GM12801 (cell line): ENCODE measurements around the gene DCAF16.

Experiments used
- CTCF ChIP-seq: IDR thresholded peaks from one replicate; pipeline ENCODE4 v1.5.1; 2011; ENCODE audit warnings: control low read depth; ENCODE audit not compliant: insufficient read length; ENCODE audit errors: extremely low read depth

Gene DCAF16

GRCh38 chr4:17769406-17770174 lies 41.0 kb downstream of the DCAF16 start:
- TF ChIP-seq CTCF, result no peak

GRCh38 chr4:17766826-17767458 lies 43.6 kb downstream of the DCAF16 start:
- no peak for TF ChIP-seq CTCF

- no peak for TF ChIP-seq CTCF
Observed at GRCh38 chr4:17765514-17766286, 44.9 kb downstream of the DCAF16 start.

- TF ChIP-seq CTCF, result no peak
Observed at GRCh38 chr4:17763931-17764330, 46.6 kb downstream of the DCAF16 start.

GRCh38 chr4:17763416-17763815 lies 47.1 kb downstream of the DCAF16 start:
- no peak for TF ChIP-seq CTCF

GRCh38 chr4:17762726-17763125 lies 47.8 kb downstream of the DCAF16 start:
- no peak for TF ChIP-seq CTCF

- no peak for TF ChIP-seq CTCF
Observed at GRCh38 chr4:17761062-17761461, 49.5 kb downstream of the DCAF16 start.
